ENCODE data around the gene PLA2G15.

PLA2G15 gene

GRCh38 chr16:68206245-68206644 lies 38.9 kb upstream of the PLA2G15 start:
- Histone ChIP-seq H3K4me3 (ENCODE audit: low read depth, low read length) (no peak overlapping the region), H3K27ac (no peak overlapping the region), H3K79me2 (peaks cover 22% of the 10 kb centered on the region), H2AFZ (no peak overlapping the region), H3K36me3 (ENCODE audit: control insufficient read depth, insufficient read depth, low read length) (no peaks in the 10 kb centered on the region), H3K27me3 (ENCODE audit: control insufficient read depth, insufficient read depth, low read length) (no peaks in the 10 kb centered on the region), H3K9ac (no peak overlapping the region), H3K9me3 (ENCODE audit: control insufficient read depth, low read length) (no peaks in the 10 kb centered on the region), H3K4me2 (ENCODE audit: low read length) (no peak overlapping the region), H3K4me1 (peaks cover 3% of the 10 kb centered on the region)
- TF ChIP-seq CTCF (IDR thresholded peaks at IDR 0.05), result no peak

GRCh38 chr16:68214726-68215125 lies 30.4 kb upstream of the PLA2G15 start:
- H3K9ac ChIP-seq, result no peak overlapping the region
- H3K4me3 ChIP-seq (ENCODE audit: low read depth, low read length), result no peak overlapping the region
- no peaks in the 10 kb centered on the region for H3K36me3 ChIP-seq (ENCODE audit: control insufficient read depth, insufficient read depth, low read length)
- no peak overlapping the region for H2AFZ ChIP-seq
- H3K4me1 ChIP-seq, result peaks cover 18% of the 10 kb centered on the region
- H3K27ac ChIP-seq, result no peak overlapping the region
- H3K27me3 ChIP-seq (ENCODE audit: control insufficient read depth, insufficient read depth, low read length), result no peaks in the 10 kb centered on the region
- H3K4me2 ChIP-seq (ENCODE audit: low read length), result no peak overlapping the region
- TF ChIP-seq CTCF (IDR thresholded peaks at IDR 0.05), result no peak
- no peaks in the 10 kb centered on the region for H3K9me3 ChIP-seq (ENCODE audit: control insufficient read depth, low read length)
- peaks cover 4% of the 10 kb centered on the region for H3K79me2 ChIP-seq

- H3K4me2 ChIP-seq (ENCODE audit: low read length), result no peak overlapping the region
- H3K9ac ChIP-seq, result no peak overlapping the region
- H3K9me3 ChIP-seq (ENCODE audit: control insufficient read depth, low read length), result no peaks in the 10 kb centered on the region
- no peaks in the 10 kb centered on the region for H3K36me3 ChIP-seq (ENCODE audit: control insufficient read depth, insufficient read depth, low read length)
- TF ChIP-seq CTCF (IDR thresholded peaks at IDR 0.05), result no peak
- H2AFZ ChIP-seq, result no peak overlapping the region
- H3K79me2 ChIP-seq, result peaks cover 2% of the 10 kb centered on the region
- H3K4me1 ChIP-seq, result peaks cover 18% of the 10 kb centered on the region
- no peak overlapping the region for H3K27ac ChIP-seq
- H3K27me3 ChIP-seq (ENCODE audit: control insufficient read depth, insufficient read depth, low read length), result no peaks in the 10 kb centered on the region
- no peak overlapping the region for H3K4me3 ChIP-seq (ENCODE audit: low read depth, low read length)
Measured at GRCh38 chr16:68215302-68215701, 29.9 kb upstream of the PLA2G15 start.

- H2AFZ ChIP-seq, result no peak overlapping the region
- H3K27me3 ChIP-seq (ENCODE audit: control insufficient read depth, insufficient read depth, low read length), result no peaks in the 10 kb centered on the region
- H3K4me3 ChIP-seq (ENCODE audit: low read depth, low read length), result no peak overlapping the region
- TF ChIP-seq CTCF (IDR thresholded peaks at IDR 0.05), result no peak
- no peaks in the 10 kb centered on the region for H3K36me3 ChIP-seq (ENCODE audit: control insufficient read depth, insufficient read depth, low read length)
- peaks cover 18% of the 10 kb centered on the region for H3K4me1 ChIP-seq
- no peak overlapping the region for H3K4me2 ChIP-seq (ENCODE audit: low read length)
- H3K79me2 ChIP-seq, result peaks cover 2% of the 10 kb centered on the region
- no peak overlapping the region for H3K27ac ChIP-seq
- H3K9me3 ChIP-seq (ENCODE audit: control insufficient read depth, low read length), result no peaks in the 10 kb centered on the region
- no peak overlapping the region for H3K9ac ChIP-seq
Measured at GRCh38 chr16:68216240-68216639, 28.9 kb upstream of the PLA2G15 start.

- H3K79me2 ChIP-seq, result peaks cover 2% of the 10 kb centered on the region
- TF ChIP-seq CTCF (IDR thresholded peaks at IDR 0.05), result no peak
- no peaks in the 10 kb centered on the region for H3K36me3 ChIP-seq (ENCODE audit: control insufficient read depth, insufficient read depth, low read length)
- H3K9ac ChIP-seq, result no peak overlapping the region
- no peak overlapping the region for H2AFZ ChIP-seq
- H3K27me3 ChIP-seq (ENCODE audit: control insufficient read depth, insufficient read depth, low read length), result no peaks in the 10 kb centered on the region
- no peak overlapping the region for H3K27ac ChIP-seq
- H3K4me3 ChIP-seq (ENCODE audit: low read depth, low read length), result no peak overlapping the region
- no peaks in the 10 kb centered on the region for H3K9me3 ChIP-seq (ENCODE audit: control insufficient read depth, low read length)
- peaks cover 14% of the 10 kb centered on the region for H3K4me1 ChIP-seq
- no peak overlapping the region for H3K4me2 ChIP-seq (ENCODE audit: low read length)
Measured at GRCh38 chr16:68217506-68217905, 27.7 kb upstream of the PLA2G15 start.

Data from parathyroid adenoma (tissue), 2 donors.